Measurements from ENCODE around the gene CDH9. TPM values are rescaled to one million over a fixed set of nuclear protein-coding genes. Genes with fewer than 3 reads are reported as not detected.

The CDH9 gene
- polyA plus RNA-seq, 2 donors, result not detected

GRCh38 chr5:27026063-27026462, 12.3 kb downstream of the CDH9 start:
- H3K27ac ChIP-seq (ENCODE audit: low read depth in 2 of 2, low read length in 1 of 2), result no peak overlapping the region
- H3K9me3 ChIP-seq (ENCODE audit: control insufficient read depth in 2 of 2, insufficient read depth in 1 of 2, low read depth in 1 of 2, low read length in 1 of 2), result no peaks in the 10 kb centered on the region
- H3K27me3 ChIP-seq (ENCODE audit: control insufficient read depth in 1 of 2, insufficient read depth in 2 of 2, low read length in 2 of 2), result no peaks in the 10 kb centered on the region
- H3K4me3 ChIP-seq (ENCODE audit: low read depth in 1 of 2, low read length in 2 of 2), result no peak overlapping the region
- H3K4me1 ChIP-seq (ENCODE audit: control insufficient read depth in 2 of 2, insufficient read depth in 2 of 2, low read length in 1 of 2), result no peaks in the 10 kb centered on the region
- no peaks in the 10 kb centered on the region for H3K36me3 ChIP-seq (ENCODE audit: control insufficient read depth in 2 of 2, insufficient read depth in 2 of 2, low read length in 1 of 2)
- WGBS, 2 donors, result 32 to 40% methylated on average over 1 of the region's 1 CpG

GRCh38 chr5:27021471-27021870, 16.9 kb downstream of the CDH9 start:
- Histone ChIP-seq H3K9me3 (ENCODE audit: control insufficient read depth in 2 of 2, insufficient read depth in 1 of 2, low read depth in 1 of 2, low read length in 1 of 2) (no peaks in the 10 kb centered on the region), H3K36me3 (ENCODE audit: control insufficient read depth in 2 of 2, insufficient read depth in 2 of 2, low read length in 1 of 2) (no peaks in the 10 kb centered on the region), H3K4me1 (ENCODE audit: control insufficient read depth in 2 of 2, insufficient read depth in 2 of 2, low read length in 1 of 2) (no peaks in the 10 kb centered on the region), H3K27ac (ENCODE audit: low read depth in 2 of 2, low read length in 1 of 2) (no peak overlapping the region), H3K4me3 (ENCODE audit: low read depth in 1 of 2, low read length in 2 of 2) (no peak overlapping the region), H3K27me3 (ENCODE audit: control insufficient read depth in 1 of 2, insufficient read depth in 2 of 2, low read length in 2 of 2) (no peaks in the 10 kb centered on the region)
- WGBS, 2 donors, result 57 to 69% methylated on average over 1 of the region's 1 CpG

- H3K36me3 ChIP-seq (ENCODE audit: control insufficient read depth in 2 of 2, insufficient read depth in 2 of 2, low read length in 1 of 2), result no peaks in the 10 kb centered on the region
- H3K27me3 ChIP-seq (ENCODE audit: control insufficient read depth in 1 of 2, insufficient read depth in 2 of 2, low read length in 2 of 2), result no peaks in the 10 kb centered on the region
- no peak overlapping the region for H3K4me3 ChIP-seq (ENCODE audit: low read depth in 1 of 2, low read length in 2 of 2)
- H3K4me1 ChIP-seq (ENCODE audit: control insufficient read depth in 2 of 2, insufficient read depth in 2 of 2, low read length in 1 of 2), result no peaks in the 10 kb centered on the region
- 19 to 20% methylated on average over 1 of the region's 1 CpG for WGBS, 2 donors
- H3K27ac ChIP-seq (ENCODE audit: low read depth in 2 of 2, low read length in 1 of 2), result no peak overlapping the region
- H3K9me3 ChIP-seq (ENCODE audit: control insufficient read depth in 2 of 2, insufficient read depth in 1 of 2, low read depth in 1 of 2, low read length in 1 of 2), result no peaks in the 10 kb centered on the region
These were observed 17.4 kb downstream of the CDH9 start for GRCh38 chr5:27020973-27021372.

GRCh38 chr5:27015758-27016157, 22.6 kb downstream of the CDH9 start:
- no peaks in the 10 kb centered on the region for H3K36me3 ChIP-seq (ENCODE audit: control insufficient read depth in 2 of 2, insufficient read depth in 2 of 2, low read length in 1 of 2)
- H3K4me1 ChIP-seq (ENCODE audit: control insufficient read depth in 2 of 2, insufficient read depth in 2 of 2, low read length in 1 of 2), result no peaks in the 10 kb centered on the region
- no peak overlapping the region for H3K4me3 ChIP-seq (ENCODE audit: low read depth in 1 of 2, low read length in 2 of 2)
- H3K27ac ChIP-seq (ENCODE audit: low read depth in 2 of 2, low read length in 1 of 2), result no peak overlapping the region
- no peaks in the 10 kb centered on the region for H3K9me3 ChIP-seq (ENCODE audit: control insufficient read depth in 2 of 2, insufficient read depth in 1 of 2, low read depth in 1 of 2, low read length in 1 of 2)
- H3K27me3 ChIP-seq (ENCODE audit: control insufficient read depth in 1 of 2, insufficient read depth in 2 of 2, low read length in 2 of 2), result no peaks in the 10 kb centered on the region

GRCh38 chr5:27011274-27011673, 27.1 kb downstream of the CDH9 start:
- Histone ChIP-seq H3K9me3 (ENCODE audit: control insufficient read depth in 2 of 2, insufficient read depth in 1 of 2, low read depth in 1 of 2, low read length in 1 of 2) (peaks cover 0 to 2% of the 10 kb centered on the region in 2 donors), H3K27ac (ENCODE audit: low read depth in 2 of 2, low read length in 1 of 2) (no peak overlapping the region), H3K4me3 (ENCODE audit: low read depth in 1 of 2, low read length in 2 of 2) (no peak overlapping the region), H3K4me1 (ENCODE audit: control insufficient read depth in 2 of 2, insufficient read depth in 2 of 2, low read length in 1 of 2) (no peaks in the 10 kb centered on the region), H3K36me3 (ENCODE audit: control insufficient read depth in 2 of 2, insufficient read depth in 2 of 2, low read length in 1 of 2) (no peaks in the 10 kb centered on the region), H3K27me3 (ENCODE audit: control insufficient read depth in 1 of 2, insufficient read depth in 2 of 2, low read length in 2 of 2) (no peaks in the 10 kb centered on the region)
- 92 to 93% methylated on average over 4 of the region's 4 CpGs for WGBS, 2 donors

- H3K27me3 ChIP-seq (ENCODE audit: control insufficient read depth in 1 of 2, insufficient read depth in 2 of 2, low read length in 2 of 2), result no peaks in the 10 kb centered on the region
- H3K27ac ChIP-seq (ENCODE audit: low read depth in 2 of 2, low read length in 1 of 2), result no peak overlapping the region
- H3K4me3 ChIP-seq (ENCODE audit: low read depth in 1 of 2, low read length in 2 of 2), result no peak overlapping the region
- no peaks in the 10 kb centered on the region for H3K36me3 ChIP-seq (ENCODE audit: control insufficient read depth in 2 of 2, insufficient read depth in 2 of 2, low read length in 1 of 2)
- WGBS, 2 donors, result 81 to 89% methylated on average over 1 of the region's 1 CpG
- peaks cover 0 to 3% of the 10 kb centered on the region in 2 donors for H3K9me3 ChIP-seq (ENCODE audit: control insufficient read depth in 2 of 2, insufficient read depth in 1 of 2, low read depth in 1 of 2, low read length in 1 of 2)
- H3K4me1 ChIP-seq (ENCODE audit: control insufficient read depth in 2 of 2, insufficient read depth in 2 of 2, low read length in 1 of 2), result no peaks in the 10 kb centered on the region
These were observed 27.7 kb downstream of the CDH9 start for GRCh38 chr5:27010646-27011045.

GRCh38 chr5:27009540-27009915, 28.9 kb downstream of the CDH9 start:
- 26 to 40% methylated on average over 1 of the region's 1 CpG for WGBS, 2 donors
- no peaks in the 10 kb centered on the region for H3K27me3 ChIP-seq (ENCODE audit: control insufficient read depth in 1 of 2, insufficient read depth in 2 of 2, low read length in 2 of 2)
- no peaks in the 10 kb centered on the region for H3K4me1 ChIP-seq (ENCODE audit: control insufficient read depth in 2 of 2, insufficient read depth in 2 of 2, low read length in 1 of 2)
- H3K27ac ChIP-seq (ENCODE audit: low read depth in 2 of 2, low read length in 1 of 2), result no peak overlapping the region
- H3K4me3 ChIP-seq (ENCODE audit: low read depth in 1 of 2, low read length in 2 of 2), result no peak overlapping the region
- H3K9me3 ChIP-seq (ENCODE audit: control insufficient read depth in 2 of 2, insufficient read depth in 1 of 2, low read depth in 1 of 2, low read length in 1 of 2), result peaks cover 0 to 3% of the 10 kb centered on the region in 2 donors
- no peaks in the 10 kb centered on the region for H3K36me3 ChIP-seq (ENCODE audit: control insufficient read depth in 2 of 2, insufficient read depth in 2 of 2, low read length in 1 of 2)

- 82 to 84% methylated on average over 3 of the region's 3 CpGs for WGBS, 2 donors
- H3K4me3 ChIP-seq (ENCODE audit: low read depth in 1 of 2, low read length in 2 of 2), result no peak overlapping the region
- no peaks in the 10 kb centered on the region for H3K27me3 ChIP-seq (ENCODE audit: control insufficient read depth in 1 of 2, insufficient read depth in 2 of 2, low read length in 2 of 2)
- peaks cover 0 to 3% of the 10 kb centered on the region in 2 donors for H3K9me3 ChIP-seq (ENCODE audit: control insufficient read depth in 2 of 2, insufficient read depth in 1 of 2, low read depth in 1 of 2, low read length in 1 of 2)
- no peaks in the 10 kb centered on the region for H3K4me1 ChIP-seq (ENCODE audit: control insufficient read depth in 2 of 2, insufficient read depth in 2 of 2, low read length in 1 of 2)
- no peak overlapping the region for H3K27ac ChIP-seq (ENCODE audit: low read depth in 2 of 2, low read length in 1 of 2)
- H3K36me3 ChIP-seq (ENCODE audit: control insufficient read depth in 2 of 2, insufficient read depth in 2 of 2, low read length in 1 of 2), result no peaks in the 10 kb centered on the region
These were observed 29.5 kb downstream of the CDH9 start for GRCh38 chr5:27008604-27009539.

- Histone ChIP-seq H3K9me3 (ENCODE audit: control insufficient read depth in 2 of 2, insufficient read depth in 1 of 2, low read depth in 1 of 2, low read length in 1 of 2) (peaks cover 0 to 3% of the 10 kb centered on the region in 2 donors), H3K27me3 (ENCODE audit: control insufficient read depth in 1 of 2, insufficient read depth in 2 of 2, low read length in 2 of 2) (no peaks in the 10 kb centered on the region), H3K4me3 (ENCODE audit: low read depth in 1 of 2, low read length in 2 of 2) (no peak overlapping the region), H3K27ac (ENCODE audit: low read depth in 2 of 2, low read length in 1 of 2) (no peak overlapping the region), H3K4me1 (ENCODE audit: control insufficient read depth in 2 of 2, insufficient read depth in 2 of 2, low read length in 1 of 2) (no peaks in the 10 kb centered on the region), H3K36me3 (ENCODE audit: control insufficient read depth in 2 of 2, insufficient read depth in 2 of 2, low read length in 1 of 2) (no peaks in the 10 kb centered on the region)
These were observed 31.3 kb downstream of the CDH9 start for GRCh38 chr5:27007121-27007520.

GRCh38 chr5:26986985-26987384, 51.4 kb downstream of the CDH9 start:
- Histone ChIP-seq H3K4me1 (ENCODE audit: control insufficient read depth in 2 of 2, insufficient read depth in 2 of 2, low read length in 1 of 2) (no peaks in the 10 kb centered on the region), H3K36me3 (ENCODE audit: control insufficient read depth in 2 of 2, insufficient read depth in 2 of 2, low read length in 1 of 2) (no peaks in the 10 kb centered on the region), H3K27ac (ENCODE audit: low read depth in 2 of 2, low read length in 1 of 2) (no peak overlapping the region), H3K4me3 (ENCODE audit: low read depth in 1 of 2, low read length in 2 of 2) (no peak overlapping the region), H3K9me3 (ENCODE audit: control insufficient read depth in 2 of 2, insufficient read depth in 1 of 2, low read depth in 1 of 2, low read length in 1 of 2) (peaks cover under 1 to 2% of the 10 kb centered on the region in 2 donors), H3K27me3 (ENCODE audit: control insufficient read depth in 1 of 2, insufficient read depth in 2 of 2, low read length in 2 of 2) (no peaks in the 10 kb centered on the region)
- WGBS, 2 donors, result 28 to 38% methylated on average over 1 of the region's 1 CpG

All from esophagus (tissue), 2 donors.